Measurements from ENCODE around the gene C5.

C5 gene

DNA sequence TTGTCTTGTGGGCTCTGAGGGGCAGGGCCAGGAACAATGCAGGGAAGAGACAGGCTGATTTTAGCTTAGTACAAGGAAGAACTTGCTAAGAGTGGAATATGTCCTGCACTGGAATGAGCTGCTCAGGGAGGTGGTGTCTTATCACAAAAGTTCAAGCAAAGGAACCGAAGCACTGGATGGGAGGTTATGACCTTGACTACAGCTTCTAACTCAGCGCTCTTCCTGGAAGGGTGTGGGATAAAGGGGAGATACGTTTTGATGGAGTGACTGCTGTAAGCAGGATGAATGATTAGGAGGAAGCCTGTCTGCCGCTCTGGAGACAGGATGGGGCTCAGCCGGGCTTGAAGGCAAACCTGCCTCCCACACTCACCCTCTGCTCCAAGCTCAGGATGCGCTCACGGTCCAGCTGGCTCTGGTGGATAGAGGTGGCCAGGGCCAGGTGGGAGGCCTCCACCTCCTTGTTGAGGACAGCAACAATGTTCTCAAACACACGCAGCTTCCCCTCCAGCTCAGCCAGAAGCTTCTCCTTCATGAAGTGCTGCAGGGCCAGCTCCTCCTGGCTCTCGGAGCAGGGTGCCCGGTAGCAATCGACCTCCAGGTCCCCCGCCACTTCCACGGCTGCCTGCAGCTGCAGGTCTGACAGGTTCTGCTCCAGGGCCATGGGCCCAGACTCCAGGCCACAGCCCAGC, 137.0 kb downstream of the C5 start:
- no peaks in the 10 kb centered on the region for H3K9me2 ChIP-seq (replicated peaks; ENCODE audit: insufficient read depth, low read length)
- no peak overlapping the region for H3K27ac ChIP-seq (ENCODE audit: low read length)
- no peak overlapping the region for H3K4me2 ChIP-seq (ENCODE audit: low read depth, low read length)
- TF ChIP-seq, protein P1, sequence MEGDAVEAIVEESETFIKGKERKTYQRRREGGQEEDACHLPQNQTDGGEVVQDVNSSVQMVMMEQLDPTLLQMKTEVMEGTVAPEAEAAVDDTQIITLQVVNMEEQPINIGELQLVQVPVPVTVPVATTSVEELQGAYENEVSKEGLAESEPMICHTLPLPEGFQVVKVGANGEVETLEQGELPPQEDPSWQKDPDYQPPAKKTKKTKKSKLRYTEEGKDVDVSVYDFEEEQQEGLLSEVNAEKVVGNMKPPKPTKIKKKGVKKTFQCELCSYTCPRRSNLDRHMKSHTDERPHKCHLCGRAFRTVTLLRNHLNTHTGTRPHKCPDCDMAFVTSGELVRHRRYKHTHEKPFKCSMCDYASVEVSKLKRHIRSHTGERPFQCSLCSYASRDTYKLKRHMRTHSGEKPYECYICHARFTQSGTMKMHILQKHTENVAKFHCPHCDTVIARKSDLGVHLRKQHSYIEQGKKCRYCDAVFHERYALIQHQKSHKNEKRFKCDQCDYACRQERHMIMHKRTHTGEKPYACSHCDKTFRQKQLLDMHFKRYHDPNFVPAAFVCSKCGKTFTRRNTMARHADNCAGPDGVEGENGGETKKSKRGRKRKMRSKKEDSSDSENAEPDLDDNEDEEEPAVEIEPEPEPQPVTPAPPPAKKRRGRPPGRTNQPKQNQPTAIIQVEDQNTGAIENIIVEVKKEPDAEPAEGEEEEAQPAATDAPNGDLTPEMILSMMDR (IDR thresholded peaks at IDR 0.05; ENCODE audit: low read length) = no peak
- no peak for TF ChIP-seq EZH2 (optimal IDR thresholded peaks at IDR 0.05; ENCODE audit: low read depth, low read length)
- no peak for TF ChIP-seq EZH2phosphoT487 (IDR thresholded peaks at IDR 0.05; ENCODE audit: low read length)
- no peaks in the 10 kb centered on the region for H3K4me1 ChIP-seq (ENCODE audit: low read length)
- no peaks in the 10 kb centered on the region for H3K79me2 ChIP-seq (ENCODE audit: low read length)
- no peak overlapping the region for H2AFZ ChIP-seq (ENCODE audit: low read length)
- no peak for DNase-seq
- H3K4me3 ChIP-seq (ENCODE audit: low read length) = no peak overlapping the region
- no peaks in the 10 kb centered on the region for H3K36me3 ChIP-seq (replicated peaks; ENCODE audit: insufficient read depth, low read length)
- H3K27me3 ChIP-seq (replicated peaks; ENCODE audit: insufficient read depth, low read length) = no peaks in the 10 kb centered on the region
- no peaks in the 10 kb centered on the region for H3K9me3 ChIP-seq (replicated peaks; ENCODE audit: insufficient read depth, low read length)
- no peaks in the 10 kb centered on the region for H3F3A ChIP-seq (ENCODE audit: insufficient read depth, low read length)
- H4K20me1 ChIP-seq (ENCODE audit: insufficient read depth, low read length) = no peaks in the 10 kb centered on the region
- no peak overlapping the region for H3K9ac ChIP-seq (ENCODE audit: low read length)

DNA sequence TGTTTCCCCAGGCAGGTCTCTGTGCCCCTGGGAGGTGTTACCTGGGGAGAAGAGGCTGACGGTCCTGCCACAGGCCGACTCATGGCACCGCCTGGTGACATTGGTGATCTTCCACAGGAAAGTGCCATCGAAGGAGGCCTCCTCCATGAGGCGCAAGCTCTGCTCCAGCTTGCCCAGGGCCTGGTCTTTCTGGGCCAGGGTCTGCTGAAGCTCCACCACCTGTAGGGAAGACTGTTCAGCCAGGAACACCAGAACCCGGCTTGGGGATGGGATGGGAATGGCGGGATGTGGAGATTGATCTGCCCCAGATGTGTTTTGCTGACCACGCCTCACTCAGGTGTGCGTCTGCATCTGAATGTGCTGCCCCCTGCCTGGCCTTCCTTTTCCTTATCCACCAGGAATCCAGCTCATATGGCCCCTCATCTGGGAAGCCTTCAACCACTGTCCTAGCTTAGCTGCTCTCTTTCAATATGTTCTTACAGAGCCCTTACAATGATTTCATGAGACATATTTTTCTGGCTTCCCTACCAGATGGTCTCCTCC, 138.7 kb downstream of the C5 start:
- DNase-seq = no peak
- H3K36me3 ChIP-seq (replicated peaks; ENCODE audit: insufficient read depth, low read length) = no peaks in the 10 kb centered on the region
- no peak overlapping the region for H3K4me3 ChIP-seq (ENCODE audit: low read length)
- H3K9me2 ChIP-seq (replicated peaks; ENCODE audit: insufficient read depth, low read length) = no peaks in the 10 kb centered on the region
- no peak overlapping the region for H3K27ac ChIP-seq (ENCODE audit: low read length)
- TF ChIP-seq EZH2 (optimal IDR thresholded peaks at IDR 0.05; ENCODE audit: low read depth, low read length) (no peak), EZH2phosphoT487 (IDR thresholded peaks at IDR 0.05; ENCODE audit: low read length) (no peak)
- TF ChIP-seq, protein P1 (IDR thresholded peaks at IDR 0.05; ENCODE audit: low read length) = no peak
- H4K20me1 ChIP-seq (ENCODE audit: insufficient read depth, low read length) = no peaks in the 10 kb centered on the region
- H3K27me3 ChIP-seq (replicated peaks; ENCODE audit: insufficient read depth, low read length) = no peaks in the 10 kb centered on the region
- no peak overlapping the region for H2AFZ ChIP-seq (ENCODE audit: low read length)
- no peaks in the 10 kb centered on the region for H3K4me1 ChIP-seq (ENCODE audit: low read length)
- no peak overlapping the region for H3K9ac ChIP-seq (ENCODE audit: low read length)
- no peaks in the 10 kb centered on the region for H3K9me3 ChIP-seq (replicated peaks; ENCODE audit: insufficient read depth, low read length)
- no peaks in the 10 kb centered on the region for H3K79me2 ChIP-seq (ENCODE audit: low read length)
- H3K4me2 ChIP-seq (ENCODE audit: low read depth, low read length) = no peak overlapping the region
- H3F3A ChIP-seq (ENCODE audit: insufficient read depth, low read length) = no peaks in the 10 kb centered on the region

DNA sequence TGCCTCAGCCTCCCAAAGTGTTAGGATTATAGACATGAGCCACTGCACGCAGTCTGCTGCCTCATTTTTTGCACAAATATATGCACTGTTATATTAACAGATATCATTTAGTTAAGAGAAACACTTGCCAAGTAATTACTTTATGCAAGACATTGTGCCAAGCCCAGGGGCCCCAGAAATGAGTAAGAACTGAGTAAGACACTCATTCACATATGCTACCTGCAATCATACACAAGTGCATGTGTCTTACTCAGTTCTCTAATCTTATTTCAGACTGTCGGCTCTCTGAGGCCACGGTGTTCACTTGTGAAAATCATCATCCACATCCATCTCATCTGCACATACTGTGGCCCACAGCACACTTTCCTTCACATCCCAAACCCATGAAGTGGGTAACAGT, 139.4 kb downstream of the C5 start:
- Histone ChIP-seq H4K20me1 (ENCODE audit: insufficient read depth, low read length) (no peaks in the 10 kb centered on the region), H3K36me3 (replicated peaks; ENCODE audit: insufficient read depth, low read length) (no peaks in the 10 kb centered on the region), H2AFZ (ENCODE audit: low read length) (no peak overlapping the region), H3K27me3 (replicated peaks; ENCODE audit: insufficient read depth, low read length) (no peaks in the 10 kb centered on the region), H3F3A (ENCODE audit: insufficient read depth, low read length) (no peaks in the 10 kb centered on the region), H3K4me2 (ENCODE audit: low read depth, low read length) (no peak overlapping the region), H3K9me2 (replicated peaks; ENCODE audit: insufficient read depth, low read length) (no peaks in the 10 kb centered on the region), H3K9me3 (replicated peaks; ENCODE audit: insufficient read depth, low read length) (no peaks in the 10 kb centered on the region), H3K27ac (ENCODE audit: low read length) (no peak overlapping the region), H3K4me1 (ENCODE audit: low read length) (no peaks in the 10 kb centered on the region), H3K4me3 (ENCODE audit: low read length) (no peak overlapping the region), H3K9ac (ENCODE audit: low read length) (no peak overlapping the region), H3K79me2 (ENCODE audit: low read length) (no peaks in the 10 kb centered on the region)
- TF ChIP-seq EZH2phosphoT487 (IDR thresholded peaks at IDR 0.05; ENCODE audit: low read length) (no peak), EZH2 (optimal IDR thresholded peaks at IDR 0.05; ENCODE audit: low read depth, low read length) (no peak)
- TF ChIP-seq, protein P1 (IDR thresholded peaks at IDR 0.05; ENCODE audit: low read length) = no peak
- no peak for DNase-seq

Measured in MM.1S (cell line).